GM18498 (cell line): ENCODE data around the gene ZFPL1.
A peak's percentile ranks its signal among the peaks of the same experiment; 100 is the strongest.

Source experiments
- ATAC-seq: cut with Tn5 transposase; IDR thresholded peaks from one replicate; pipeline ENCODE4 v1.9.1; 2021; ENCODE audit warnings: mild to moderate bottlenecking, moderate library complexity; ENCODE audit not compliant: unreplicated experiment

The ZFPL1 gene

DNA sequence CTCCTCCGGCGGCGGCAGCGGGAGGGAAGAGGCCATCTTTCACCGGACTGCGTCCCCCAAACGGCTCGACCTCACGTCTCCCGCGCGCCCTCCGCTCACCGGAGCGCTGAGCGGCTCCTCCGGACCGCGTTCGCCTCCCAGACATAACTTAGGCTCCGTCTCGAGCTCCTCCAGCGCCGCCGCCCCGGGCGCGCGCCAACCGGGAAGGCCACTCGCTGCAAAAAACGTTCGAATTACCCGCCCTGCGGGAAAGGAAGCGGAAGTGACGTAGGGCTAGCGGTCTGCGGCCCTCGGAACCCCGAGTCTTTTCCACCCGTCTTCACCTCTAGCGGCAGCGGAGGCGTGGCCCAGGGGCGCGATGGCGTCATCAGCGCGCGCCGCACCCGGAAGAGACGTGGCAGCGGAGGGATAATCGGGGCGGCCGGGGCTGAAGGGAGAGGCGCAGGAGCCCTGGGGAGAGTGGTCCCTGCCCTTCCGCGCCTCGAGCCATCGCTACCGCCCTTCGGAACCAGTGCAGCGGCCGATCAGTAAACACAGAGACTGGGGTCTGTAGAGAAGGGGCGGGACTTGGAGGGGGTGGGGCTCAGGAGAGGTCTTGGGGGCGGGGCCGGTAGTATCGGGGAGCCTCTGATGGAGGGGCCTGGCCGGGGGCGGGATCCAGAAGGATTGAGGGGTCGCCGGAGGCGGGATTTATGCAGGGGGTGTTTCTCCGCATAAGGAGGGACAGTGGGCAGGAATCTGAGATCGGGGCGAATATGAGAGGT, at the start of gene ZFPL1, which contains the start of gene CDCA5:
Gene ZFPL1, plus strand, starts transcription at position 389 of the 764 bp plus-strand sequence. CDS start 477 bp downstream, outside the sequence.
Gene CDCA5, minus strand, starts transcription at position 207 of the 764 bp plus-strand sequence. Its CDS starts 62 bp downstream, at position 145.
- peak; percentile 85 for ATAC-seq

DNA sequence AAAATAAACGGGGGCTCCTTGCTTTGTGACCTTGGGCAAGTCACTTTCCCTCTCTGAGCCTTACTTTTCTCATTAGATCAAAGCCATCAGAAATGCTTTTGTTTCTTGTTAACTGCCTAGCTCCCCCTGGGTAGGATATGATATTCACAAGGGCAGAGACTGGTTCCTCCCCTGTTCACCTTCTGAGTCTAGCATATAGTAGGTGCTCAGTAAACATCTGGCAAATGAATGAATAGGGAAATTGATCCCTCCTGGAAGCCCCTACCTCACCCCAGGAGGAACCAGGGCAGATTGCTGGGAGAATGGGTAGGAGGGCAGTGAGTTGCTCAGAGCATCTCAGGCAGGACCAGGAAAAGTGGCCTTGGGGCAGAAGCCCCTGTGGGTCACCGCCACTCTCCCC, 49.6 kb upstream of the ZFPL1 start:
- ATAC-seq: no peak

DNA sequence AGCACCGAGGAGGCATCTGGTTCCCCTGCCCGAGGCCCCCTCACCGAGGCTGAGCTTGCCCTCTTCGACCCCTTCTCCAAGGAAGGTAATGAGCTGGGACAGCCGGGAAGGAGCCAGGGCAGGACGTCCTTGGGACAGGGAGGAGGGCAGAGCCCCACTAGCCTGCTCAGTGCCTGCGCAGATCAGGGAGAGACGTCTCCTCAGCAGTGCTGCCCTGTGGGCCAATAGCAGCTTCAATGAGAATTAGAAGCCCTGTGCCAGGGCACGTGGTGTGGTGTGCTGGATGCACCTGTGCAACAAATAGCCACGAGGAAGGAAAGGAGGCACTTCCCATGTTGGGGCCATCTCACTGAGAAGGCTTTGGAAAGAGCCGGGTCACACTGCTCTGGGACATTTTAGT, 48.4 kb upstream of the ZFPL1 start:
- no peak for ATAC-seq

DNA sequence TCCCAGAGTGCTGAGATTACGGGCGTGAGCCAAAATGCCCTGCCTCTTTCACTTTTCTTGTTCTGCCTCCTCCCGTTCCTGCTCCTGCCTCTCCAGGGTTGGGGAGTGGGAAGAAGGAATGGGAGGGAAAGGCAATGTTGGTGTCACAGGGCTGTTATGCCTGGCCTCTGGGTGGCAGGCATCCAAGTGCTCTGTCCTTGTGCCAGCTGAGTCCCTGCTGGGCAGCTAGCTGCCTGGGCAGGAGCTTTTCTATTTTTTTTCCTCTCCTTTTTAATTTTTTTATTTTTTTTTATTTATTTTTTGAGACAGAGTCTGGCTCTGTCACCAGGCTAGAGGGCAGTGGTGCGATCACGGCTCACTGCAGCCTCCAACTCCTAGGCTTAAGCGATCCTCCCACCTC, 47.1 kb upstream of the ZFPL1 start:
- ATAC-seq: no peak

DNA sequence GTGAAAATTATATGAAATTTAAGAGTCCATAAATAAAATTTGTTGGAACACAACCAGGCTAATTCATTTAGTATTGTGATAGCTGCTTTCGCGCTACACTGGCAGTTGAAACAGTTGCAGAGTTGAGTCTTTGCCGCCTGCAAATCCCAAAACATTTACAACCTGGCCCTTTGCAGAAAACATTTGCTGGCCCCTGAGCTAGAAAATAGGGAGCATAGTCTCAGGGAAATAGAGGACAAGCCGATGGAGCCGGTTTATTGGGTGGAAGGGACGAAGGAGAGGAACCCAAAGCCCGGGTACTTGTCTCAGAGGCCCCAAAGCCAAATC, 43.5 kb upstream of the ZFPL1 start:
- ATAC-seq: no peak

DNA sequence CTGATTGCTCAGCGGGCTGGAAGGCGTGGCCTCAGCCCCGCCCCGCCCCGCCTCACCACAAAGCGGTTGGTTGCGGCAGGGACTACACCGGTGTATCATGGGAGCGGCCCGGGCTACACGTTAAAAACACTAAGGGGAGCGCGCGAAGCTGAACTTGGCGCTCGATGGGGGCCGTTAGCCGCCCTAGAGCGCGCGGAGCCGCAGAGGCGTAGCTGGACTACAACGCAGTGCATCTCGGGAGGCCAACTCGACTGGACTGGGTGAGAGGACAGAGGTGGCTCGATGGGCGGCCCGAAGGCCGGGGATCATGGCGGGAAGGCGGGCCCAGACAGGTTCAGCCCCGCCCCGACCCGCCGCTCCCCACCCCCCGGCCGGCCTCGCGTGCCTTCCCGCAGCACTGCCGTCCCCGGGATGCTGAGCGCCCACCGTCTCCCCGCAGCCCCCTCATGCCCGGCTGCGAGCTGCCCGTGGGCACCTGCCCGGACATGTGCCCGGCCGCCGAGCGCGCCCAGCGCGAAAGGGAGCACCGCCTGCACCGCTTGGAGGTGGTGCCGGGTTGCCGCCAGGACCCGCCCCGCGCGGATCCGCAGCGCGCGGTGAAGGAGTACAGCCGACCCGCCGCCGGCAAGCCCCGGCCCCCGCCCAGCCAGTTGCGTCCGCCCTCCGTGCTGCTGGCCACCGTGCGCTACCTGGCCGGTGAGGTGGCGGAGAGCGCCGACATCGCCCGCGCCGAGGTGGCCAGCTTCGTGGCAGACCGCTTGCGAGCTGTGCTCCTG, 43.0 kb upstream of the ZFPL1 start, which contains the start of gene SAC3D1:
Gene SAC3D1, plus strand, starts transcription at position 364 of the 776 bp plus-strand sequence. Its CDS starts 83 bp downstream, at position 447.
- peak; percentile 89 for ATAC-seq

DNA sequence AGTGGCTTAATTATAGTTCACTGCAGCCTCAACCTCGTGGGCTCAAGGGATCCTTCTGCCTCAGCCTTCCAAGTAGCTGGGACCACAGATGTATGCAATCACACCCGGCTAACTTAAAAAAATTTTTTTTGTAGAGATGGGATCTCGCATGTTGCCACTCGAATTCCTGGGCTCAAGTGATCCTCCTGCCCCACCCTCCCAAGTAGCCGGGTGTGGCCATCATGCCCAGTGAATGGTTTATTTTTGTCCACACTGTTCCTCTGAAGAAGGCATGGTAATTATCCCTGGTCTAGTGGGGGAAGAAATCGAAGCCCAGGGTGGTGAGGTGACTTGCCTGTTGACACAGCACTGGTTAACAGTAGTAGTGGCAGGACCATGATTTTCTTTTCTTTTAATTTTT, 41.1 kb upstream of the ZFPL1 start:
- ATAC-seq: no peak

DNA sequence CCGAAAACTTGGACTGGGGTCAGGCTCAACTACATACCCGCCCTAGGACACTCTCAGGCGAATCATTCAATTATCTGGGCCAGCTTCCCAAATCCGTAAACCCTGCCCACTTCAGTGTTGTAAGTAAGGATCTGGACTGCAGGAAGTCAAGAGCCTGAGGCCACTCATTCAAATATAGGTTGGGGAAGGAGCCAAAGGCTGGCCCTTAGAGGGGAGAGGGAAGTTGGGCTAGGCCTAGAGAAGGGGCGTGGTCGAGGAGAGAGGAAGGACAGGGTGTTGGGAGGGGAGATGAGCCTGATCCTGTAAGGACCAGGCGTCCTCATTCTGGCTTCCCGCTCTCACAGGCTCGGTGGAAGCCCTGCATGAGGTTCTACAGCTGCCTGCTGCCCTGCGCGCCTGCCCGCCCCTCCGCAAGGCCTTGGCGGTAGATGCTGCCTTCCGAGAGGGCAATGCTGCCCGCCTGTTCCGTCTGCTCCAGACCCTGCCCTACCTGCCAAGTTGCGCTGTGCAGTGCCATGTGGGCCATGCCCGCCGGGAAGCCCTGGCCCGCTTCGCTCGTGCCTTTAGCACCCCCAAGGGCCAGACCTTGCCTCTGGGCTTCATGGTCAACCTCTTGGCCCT, 40.0 kb upstream of the ZFPL1 start:
- ATAC-seq: no peak

DNA sequence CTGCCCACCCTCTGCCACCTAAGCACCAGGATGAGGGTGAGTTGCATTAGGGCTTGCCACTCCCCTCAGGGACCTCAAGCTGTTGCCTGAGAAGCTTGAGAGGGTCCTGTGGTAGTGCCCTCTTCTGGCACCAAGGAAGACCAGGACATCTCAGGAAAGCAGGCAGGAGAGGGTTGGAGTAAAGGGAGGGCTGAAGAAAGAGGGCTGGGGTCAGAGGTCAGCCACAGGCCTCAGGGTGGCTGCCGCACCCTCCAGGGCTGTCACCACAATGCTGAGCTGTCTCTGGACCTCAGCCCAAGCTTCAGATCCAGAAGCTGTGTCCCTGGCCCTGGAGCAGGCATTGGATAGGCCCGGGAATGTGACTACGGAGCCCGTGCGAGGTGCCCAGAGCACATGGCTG, 39.0 kb upstream of the ZFPL1 start:
- no peak for ATAC-seq

DNA sequence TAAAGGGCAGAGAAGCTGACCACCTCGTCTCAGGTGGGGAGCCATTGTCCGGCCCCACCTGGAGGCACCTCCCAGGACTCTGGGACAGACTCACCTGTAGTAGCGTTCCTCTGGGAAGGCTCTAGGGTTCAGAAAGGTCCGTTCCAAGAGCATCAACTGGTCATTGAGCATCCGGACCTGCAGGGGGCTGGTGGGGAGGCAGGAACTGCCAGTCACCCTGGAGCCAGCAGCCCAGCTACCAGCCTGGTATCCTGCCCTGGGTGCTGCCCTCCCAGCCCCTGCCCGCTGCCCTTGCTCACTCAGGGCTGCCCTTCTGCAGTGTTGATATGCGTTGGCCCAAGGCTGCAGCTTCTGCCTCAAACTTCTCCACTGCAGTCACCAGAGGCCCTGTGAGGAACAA, 38.3 kb upstream of the ZFPL1 start:
- no peak for ATAC-seq

DNA sequence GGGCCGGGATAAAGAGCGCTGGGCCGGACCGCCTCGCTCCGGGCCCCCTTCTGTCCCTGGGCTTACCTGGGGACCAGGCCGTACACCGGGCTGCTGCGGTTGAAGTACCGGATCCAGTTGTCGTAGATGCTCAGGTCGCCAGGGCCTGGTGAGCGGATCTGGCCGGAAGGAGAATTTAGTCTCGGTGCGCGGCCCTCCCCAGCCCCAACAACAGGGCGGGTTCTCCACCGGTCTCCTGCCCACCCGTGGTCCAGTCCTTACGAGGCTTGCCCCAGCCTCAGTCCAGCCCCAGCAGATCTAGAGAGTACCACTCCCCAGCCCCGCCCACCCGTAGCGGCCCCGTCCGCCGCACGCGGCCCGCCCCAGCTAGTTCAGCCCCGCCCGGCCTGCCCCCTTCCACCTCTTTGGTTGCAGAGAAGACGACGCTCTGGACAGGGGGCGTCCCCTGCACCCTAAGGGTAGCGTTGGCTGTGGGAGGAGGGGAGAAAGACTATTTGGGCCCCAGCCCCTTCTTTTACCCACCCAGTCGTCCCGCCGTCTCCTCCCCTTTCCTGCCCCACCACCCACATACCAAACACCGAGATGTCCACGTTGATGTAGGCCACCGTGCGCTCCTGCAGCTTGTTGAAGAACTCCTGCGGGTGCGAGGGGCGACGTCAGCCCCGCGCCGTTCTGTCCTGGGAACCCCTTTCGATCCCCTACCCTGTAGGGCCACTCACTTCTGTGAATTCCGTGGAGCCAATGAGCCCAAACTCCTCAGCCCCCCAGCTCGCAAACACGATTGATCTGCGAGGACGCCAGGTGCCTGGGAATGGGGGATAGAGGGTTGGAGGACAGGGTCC, 36.2 kb upstream of the ZFPL1 start:
- no peak for ATAC-seq

DNA sequence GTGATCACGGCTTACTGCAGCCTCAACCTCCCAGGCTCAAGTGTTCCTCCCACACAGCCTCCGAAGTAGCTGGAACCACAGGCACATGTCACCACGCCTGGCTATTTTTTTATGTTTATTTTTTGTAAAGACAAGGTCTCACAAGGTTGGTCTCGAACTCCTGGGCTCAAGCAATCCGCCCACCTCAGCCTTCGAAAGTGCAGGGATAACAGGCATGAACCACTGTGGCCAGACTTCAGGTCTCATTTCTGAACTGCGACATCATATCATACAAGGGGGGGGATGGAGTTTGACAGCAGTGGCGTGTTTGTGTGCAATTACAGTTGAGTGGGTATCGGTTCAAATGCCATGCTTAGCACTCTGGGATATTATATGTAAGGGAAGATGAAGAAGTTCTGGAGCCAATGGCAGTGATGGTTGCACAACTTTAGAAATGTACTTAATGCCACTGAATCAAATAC, 32.6 kb upstream of the ZFPL1 start:
- ATAC-seq: no peak

DNA sequence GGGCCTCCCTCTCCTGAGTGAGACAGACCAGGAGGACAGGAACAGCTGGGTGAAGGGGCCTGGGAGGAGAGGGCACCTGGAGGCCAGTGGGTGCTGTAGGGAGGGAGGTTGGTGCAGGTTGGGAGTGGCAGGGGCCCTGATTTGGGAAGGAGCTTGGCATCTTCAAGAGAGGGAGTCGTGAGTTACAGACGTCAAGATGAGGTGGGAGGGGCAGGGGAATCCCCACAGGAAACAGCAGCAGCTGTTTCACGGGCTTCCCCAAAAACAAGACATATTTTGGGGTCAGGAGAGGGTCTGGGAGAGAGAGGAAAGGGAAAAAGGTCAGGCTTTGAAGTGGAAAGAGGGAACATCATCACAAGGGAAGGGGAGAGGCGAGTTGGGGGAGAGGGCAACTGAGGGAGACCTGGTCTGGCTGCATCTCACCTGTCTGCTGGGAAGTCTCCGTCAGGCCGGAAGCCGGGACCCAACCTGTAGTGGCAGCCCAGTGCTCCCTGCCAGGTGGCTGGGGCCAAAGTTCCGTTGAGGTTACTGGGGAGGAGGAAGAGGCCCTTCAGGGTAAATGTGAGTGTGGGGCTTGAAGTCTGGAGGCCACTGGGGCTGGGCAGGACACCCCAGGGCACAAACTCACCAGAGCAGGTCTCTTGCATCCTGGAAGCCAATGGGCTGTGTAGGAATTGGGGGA, 30.1 kb upstream of the ZFPL1 start:
- ATAC-seq: no peak

DNA sequence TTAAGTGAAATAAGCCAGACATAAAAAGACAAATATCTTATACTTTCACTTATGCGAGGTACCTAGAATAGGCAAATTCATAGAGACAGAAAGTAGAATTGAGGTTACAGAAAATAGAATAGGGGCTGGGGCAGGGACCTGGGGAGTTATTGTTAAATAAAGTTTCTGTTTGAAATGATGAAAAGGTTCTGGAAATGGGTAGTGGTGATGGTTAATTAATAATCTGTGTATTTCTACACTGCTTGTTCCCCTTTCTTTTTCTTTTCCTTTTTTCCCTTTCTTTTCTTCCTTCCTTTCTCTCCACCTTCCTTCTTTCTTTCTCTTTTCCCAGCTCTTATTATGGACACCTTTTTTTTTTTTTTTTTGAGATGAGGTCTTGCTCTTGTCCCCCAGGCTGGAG, 28.5 kb upstream of the ZFPL1 start:
- ATAC-seq: no peak

DNA sequence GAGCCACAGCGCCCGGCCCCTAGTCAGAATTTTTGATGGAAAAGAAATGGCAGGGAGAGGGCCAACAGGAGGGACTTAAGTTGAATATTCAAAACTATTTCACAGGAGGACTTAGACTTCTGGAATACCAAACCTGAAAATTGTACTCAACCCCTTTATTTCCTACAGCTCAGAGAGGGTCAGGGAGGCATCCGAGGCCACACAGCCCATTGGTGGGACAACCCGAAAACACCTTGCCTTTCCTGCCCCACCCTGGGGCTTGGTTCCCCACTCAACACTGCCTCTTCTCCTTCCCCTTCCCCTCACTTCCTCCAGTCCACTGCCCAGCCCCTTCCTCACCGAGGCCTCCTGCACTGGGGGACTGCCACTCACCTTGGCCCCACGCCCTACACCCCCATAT, 27.0 kb upstream of the ZFPL1 start:
- no peak for ATAC-seq

DNA sequence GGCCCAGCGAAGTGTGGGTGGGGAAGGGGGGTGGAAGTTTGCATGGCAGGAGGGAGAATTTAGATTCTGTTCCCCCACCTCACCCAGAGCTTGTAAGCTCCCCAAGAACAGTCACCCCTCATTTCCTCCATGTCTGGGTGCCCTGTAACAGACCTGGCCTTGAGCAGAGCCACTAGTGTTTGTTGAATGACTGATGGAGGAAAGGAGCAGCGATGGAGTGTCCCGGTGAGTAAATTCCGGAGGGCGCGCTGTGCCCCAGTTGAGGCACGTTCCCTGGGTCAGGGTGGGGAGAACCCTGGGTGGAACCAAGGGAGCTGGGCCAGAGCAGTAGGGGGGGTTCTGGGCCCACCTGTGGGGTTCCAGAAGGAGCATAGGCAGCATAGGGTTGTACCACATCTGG, 26.5 kb upstream of the ZFPL1 start:
- no peak for ATAC-seq

DNA sequence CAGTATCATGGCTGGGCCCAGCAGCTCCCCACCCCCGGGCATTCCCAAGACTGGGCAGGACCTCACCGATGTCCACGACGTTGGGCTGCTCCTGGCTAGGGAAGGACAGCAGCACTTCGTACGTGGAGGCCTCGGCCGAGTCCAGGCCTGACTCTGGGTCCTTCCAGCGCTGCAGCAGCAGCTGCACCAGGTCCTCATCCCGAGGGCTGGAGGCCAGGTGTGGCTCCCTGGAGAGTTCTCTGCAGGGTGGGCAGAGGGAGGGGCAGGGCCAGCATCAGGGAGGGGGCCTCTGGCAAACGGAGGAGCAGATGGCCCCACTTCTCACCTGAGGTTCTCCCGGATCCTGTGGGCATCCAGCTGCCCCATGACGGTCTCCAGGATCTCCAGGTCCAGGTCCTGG, 26.0 kb upstream of the ZFPL1 start:
- ATAC-seq: no peak

DNA sequence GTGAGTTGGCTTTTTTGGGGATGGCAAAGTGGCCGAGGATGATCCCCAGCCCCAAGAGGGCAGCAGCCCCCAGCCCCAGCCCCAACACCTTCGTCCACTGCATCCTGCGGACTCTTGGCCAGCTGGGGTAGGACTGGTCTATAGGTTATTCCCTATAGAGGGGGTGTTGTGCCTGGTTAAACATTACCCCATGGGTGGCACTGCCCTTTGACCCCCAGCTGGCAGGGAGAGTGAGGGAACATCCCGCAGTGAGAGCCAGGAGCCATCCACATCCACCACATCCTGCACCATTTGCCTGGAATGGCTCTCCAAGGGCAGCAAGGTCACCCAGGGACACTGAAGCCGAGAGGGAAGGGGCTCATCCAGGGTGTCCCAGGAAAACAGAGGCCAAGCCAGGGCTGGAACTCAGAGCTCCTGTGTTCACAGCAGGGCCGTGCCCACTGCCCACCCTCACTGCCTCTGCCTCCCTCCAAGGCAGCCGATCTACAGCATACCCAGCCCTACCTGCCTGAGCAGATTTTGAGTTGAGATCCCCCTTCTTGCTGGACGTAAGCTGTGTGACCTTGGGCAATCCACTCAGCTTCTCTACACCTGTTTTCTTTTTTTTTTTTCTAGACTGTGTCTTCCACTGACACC, 25.5 kb upstream of the ZFPL1 start, which contains the start of gene NAALADL1:
Gene NAALADL1, minus strand, starts transcription at position 135 of the 636 bp plus-strand sequence. Its CDS starts 32 bp downstream, at position 103.
- no peak for ATAC-seq

DNA sequence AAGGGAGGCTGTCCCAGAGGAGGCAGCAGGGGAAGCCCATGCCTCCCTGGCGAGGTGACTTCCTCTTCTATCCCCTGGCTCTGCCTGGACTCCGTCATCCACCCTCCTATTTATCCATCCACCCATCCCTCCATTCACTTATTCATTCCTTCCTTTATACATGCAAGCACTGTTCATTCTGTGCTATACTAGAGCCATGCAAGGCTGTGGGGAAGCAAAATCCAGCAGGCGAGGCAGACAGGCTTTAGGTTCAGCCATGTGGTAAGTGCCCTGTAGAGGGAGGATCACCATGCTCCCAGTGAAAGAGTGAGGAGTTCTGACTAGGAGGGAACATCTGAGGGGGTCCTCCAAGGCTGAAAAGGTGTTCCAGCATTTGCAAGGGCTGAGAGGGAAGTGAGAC, 24.5 kb upstream of the ZFPL1 start:
- no peak for ATAC-seq
